Measurements from ENCODE around the gene CREM.

The CREM gene

DNA sequence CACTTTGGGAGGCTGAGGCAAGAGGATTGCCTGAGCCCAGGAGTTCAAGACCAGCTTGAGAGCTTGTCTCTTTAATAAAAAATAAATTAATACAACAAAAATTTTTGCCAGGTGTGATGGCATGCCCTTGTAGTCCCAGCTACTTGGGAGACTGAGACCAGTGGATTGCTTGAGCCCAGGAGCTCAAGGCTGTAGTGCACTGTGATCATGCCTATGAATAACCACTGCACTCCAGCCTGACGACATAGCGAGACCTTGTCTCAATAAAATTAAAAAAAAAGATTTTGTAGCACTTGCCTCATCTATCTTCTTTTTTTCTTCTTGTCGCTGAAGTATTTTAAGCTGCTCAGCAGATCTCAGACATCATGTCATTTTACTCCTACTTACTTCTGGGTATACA lies 26.3 kb downstream of the CREM start:
- H4K20me1 ChIP-seq (ENCODE audit: low read depth, low read length), result no peaks in the 10 kb centered on the region
- no peak for TF ChIP-seq EZH2phosphoT487 (conservative IDR thresholded peaks at IDR 0.05; ENCODE audit: low read length)
- TF ChIP-seq, protein P1, sequence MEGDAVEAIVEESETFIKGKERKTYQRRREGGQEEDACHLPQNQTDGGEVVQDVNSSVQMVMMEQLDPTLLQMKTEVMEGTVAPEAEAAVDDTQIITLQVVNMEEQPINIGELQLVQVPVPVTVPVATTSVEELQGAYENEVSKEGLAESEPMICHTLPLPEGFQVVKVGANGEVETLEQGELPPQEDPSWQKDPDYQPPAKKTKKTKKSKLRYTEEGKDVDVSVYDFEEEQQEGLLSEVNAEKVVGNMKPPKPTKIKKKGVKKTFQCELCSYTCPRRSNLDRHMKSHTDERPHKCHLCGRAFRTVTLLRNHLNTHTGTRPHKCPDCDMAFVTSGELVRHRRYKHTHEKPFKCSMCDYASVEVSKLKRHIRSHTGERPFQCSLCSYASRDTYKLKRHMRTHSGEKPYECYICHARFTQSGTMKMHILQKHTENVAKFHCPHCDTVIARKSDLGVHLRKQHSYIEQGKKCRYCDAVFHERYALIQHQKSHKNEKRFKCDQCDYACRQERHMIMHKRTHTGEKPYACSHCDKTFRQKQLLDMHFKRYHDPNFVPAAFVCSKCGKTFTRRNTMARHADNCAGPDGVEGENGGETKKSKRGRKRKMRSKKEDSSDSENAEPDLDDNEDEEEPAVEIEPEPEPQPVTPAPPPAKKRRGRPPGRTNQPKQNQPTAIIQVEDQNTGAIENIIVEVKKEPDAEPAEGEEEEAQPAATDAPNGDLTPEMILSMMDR (IDR thresholded peaks at IDR 0.05; ENCODE audit: insufficient read depth, low read length, poor library complexity, severe bottlenecking), result no peak
- H3K27ac ChIP-seq (ENCODE audit: low read depth, low read length), result no peak overlapping the region

DNA sequence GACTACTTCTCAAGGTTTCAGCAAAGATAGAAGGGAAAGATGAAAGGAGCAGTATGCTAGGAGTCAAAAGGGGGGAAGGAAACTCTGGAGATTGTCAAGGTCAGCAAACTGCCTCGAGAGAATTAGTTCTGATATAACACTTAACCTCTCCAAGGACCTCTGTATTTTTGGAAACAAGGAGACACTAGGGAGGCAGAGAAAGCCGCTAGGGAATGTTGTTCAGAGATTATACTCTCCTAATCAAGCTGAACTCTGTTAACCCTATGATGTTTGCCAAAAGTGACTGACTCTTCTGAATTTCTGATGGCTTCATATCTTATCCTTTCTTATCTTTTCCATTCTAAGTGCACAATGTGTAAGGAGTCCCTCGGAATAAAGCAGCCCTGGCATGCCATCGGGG lies 27.1 kb downstream of the CREM start:
- Histone ChIP-seq H3F3A (ENCODE audit: insufficient read depth) (peaks cover 21% of the 10 kb centered on the region), H3K27ac (ENCODE audit: low read depth, low read length) (no peak overlapping the region), H3K9me2 (replicated peaks; ENCODE audit: insufficient read depth, low read length) (no peaks in the 10 kb centered on the region), H3K36me3 (ENCODE audit: low read length) (0 out of 2 replicates have a peak, but pooled peaks cover 6% of the 10 kb centered on the region), H3K4me2 (ENCODE audit: low read depth, low read length, poor library complexity, severe bottlenecking) (no peak overlapping the region), H4K20me1 (ENCODE audit: low read depth, low read length) (no peaks in the 10 kb centered on the region), H3K27me3 (ENCODE audit: low read length) (no peaks in the 10 kb centered on the region), H3K4me3 (ENCODE audit: insufficient read depth, low read length, poor library complexity, severe bottlenecking) (no peak overlapping the region), H2AFZ (ENCODE audit: low read depth, low read length, severe bottlenecking) (no peak overlapping the region), H3K9me3 (ENCODE audit: insufficient read depth, low read length) (no peaks in the 10 kb centered on the region), H3K79me2 (ENCODE audit: insufficient read depth, low read length) (no peaks in the 10 kb centered on the region), H3K9ac (ENCODE audit: low read length) (no peak overlapping the region)
- TF ChIP-seq, protein P1 (IDR thresholded peaks at IDR 0.05; ENCODE audit: insufficient read depth, low read length, poor library complexity, severe bottlenecking), result no peak
- TF ChIP-seq EZH2phosphoT487 (conservative IDR thresholded peaks at IDR 0.05; ENCODE audit: low read length), result no peak

More for the DNA sequence above, 26.3 kb downstream of the CREM start:
- Histone ChIP-seq H3K9ac (ENCODE audit: low read length) (no peak overlapping the region), H2AFZ (ENCODE audit: low read depth, low read length, severe bottlenecking) (no peak overlapping the region), H3K4me3 (ENCODE audit: insufficient read depth, low read length, poor library complexity, severe bottlenecking) (no peak overlapping the region), H3K9me2 (replicated peaks; ENCODE audit: insufficient read depth, low read length) (no peaks in the 10 kb centered on the region), H3K4me2 (ENCODE audit: low read depth, low read length, poor library complexity, severe bottlenecking) (no peak overlapping the region), H3K79me2 (ENCODE audit: insufficient read depth, low read length) (no peaks in the 10 kb centered on the region), H3F3A (ENCODE audit: insufficient read depth) (peaks cover 28% of the 10 kb centered on the region), H3K36me3 (ENCODE audit: low read length) (0 out of 2 replicates have a peak, but pooled peaks cover 6% of the 10 kb centered on the region), H3K9me3 (ENCODE audit: insufficient read depth, low read length) (no peaks in the 10 kb centered on the region), H3K27me3 (ENCODE audit: low read length) (no peaks in the 10 kb centered on the region)

DNA sequence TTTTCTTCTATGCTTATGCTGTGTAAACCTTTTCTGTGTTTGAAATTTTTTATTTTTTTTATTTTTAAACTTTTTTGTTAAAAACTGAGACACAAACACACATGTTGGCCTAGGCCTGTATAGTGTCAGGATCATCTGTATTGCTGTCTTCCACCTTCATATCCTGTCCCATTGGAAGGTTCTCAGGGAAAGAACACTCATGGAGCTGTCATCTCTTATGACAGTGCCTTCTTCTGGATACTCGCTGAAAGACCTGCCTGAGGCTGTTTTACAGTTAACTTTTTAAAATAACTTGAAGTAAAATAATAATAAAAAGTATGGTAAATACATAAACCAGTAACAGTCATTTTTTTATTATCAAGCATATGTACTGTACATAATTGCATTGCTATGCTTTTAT lies 34.1 kb downstream of the CREM start:
- Histone ChIP-seq H3K9me2 (replicated peaks; ENCODE audit: insufficient read depth, low read length) (no peaks in the 10 kb centered on the region), H3K79me2 (ENCODE audit: insufficient read depth, low read length) (no peaks in the 10 kb centered on the region), H3K4me2 (ENCODE audit: low read depth, low read length, poor library complexity, severe bottlenecking) (no peak overlapping the region), H2AFZ (ENCODE audit: low read depth, low read length, severe bottlenecking) (no peak overlapping the region), H3K27ac (ENCODE audit: low read depth, low read length) (no peak overlapping the region), H3K4me3 (ENCODE audit: insufficient read depth, low read length, poor library complexity, severe bottlenecking) (no peak overlapping the region), H4K20me1 (ENCODE audit: low read depth, low read length) (no peaks in the 10 kb centered on the region), H3K9me3 (ENCODE audit: insufficient read depth, low read length) (no peaks in the 10 kb centered on the region), H3F3A (ENCODE audit: insufficient read depth) (0 out of 2 replicates have a peak, but pooled peaks cover 6% of the 10 kb centered on the region), H3K27me3 (ENCODE audit: low read length) (no peaks in the 10 kb centered on the region), H3K36me3 (ENCODE audit: low read length) (0 out of 2 replicates have a peak, but pooled peaks cover 6% of the 10 kb centered on the region), H3K9ac (ENCODE audit: low read length) (no peak overlapping the region)
- TF ChIP-seq EZH2phosphoT487 (conservative IDR thresholded peaks at IDR 0.05; ENCODE audit: low read length), result no peak
- TF ChIP-seq, protein P1 (IDR thresholded peaks at IDR 0.05; ENCODE audit: insufficient read depth, low read length, poor library complexity, severe bottlenecking), result no peak
